ENCODE data around the gene EIF2B4.

The EIF2B4 gene

DNA sequence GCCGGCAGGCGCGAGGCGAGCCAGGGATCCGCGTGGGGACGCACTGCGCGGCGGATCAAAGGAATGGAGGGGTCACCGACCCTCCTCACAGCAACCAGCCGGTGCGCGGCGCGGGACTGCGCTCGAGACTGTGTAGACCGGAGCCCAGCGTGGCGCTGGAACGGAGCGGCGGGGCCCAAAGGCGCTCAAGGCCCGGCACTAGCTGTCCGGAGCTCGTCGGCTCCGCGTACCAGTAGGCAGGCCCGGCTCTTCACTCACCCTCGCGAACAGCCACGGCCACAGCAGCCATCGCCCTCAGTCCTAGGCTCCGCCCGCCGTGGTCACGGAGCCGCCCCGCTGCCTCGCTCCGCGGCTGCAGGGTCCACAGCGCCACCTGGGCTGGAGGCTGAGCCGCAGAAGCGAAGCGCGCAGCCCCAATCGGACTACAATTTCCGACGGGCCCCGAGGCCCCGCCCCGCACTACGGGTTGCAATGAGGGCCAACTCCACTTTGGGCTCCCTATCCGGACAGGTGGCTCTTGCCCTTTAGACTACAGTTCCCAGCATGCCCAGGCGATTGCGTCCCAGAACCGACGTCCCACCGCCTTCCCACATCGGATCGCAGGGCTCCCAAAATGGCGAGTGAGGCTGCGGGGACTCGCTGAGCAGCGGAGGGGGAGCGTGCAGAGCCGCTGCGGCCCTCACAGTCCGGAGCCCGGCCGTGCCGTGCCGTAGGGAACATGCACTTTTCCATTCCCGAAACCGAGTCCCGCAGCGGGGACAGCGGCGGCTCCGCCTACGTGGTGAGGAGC, at the start of gene EIF2B4, which contains the start of gene SNX17:
Gene EIF2B4, minus strand, starts transcription at position 313 of the 790 bp plus-strand sequence. Its CDS starts 24 bp downstream, at position 289.
Gene SNX17, plus strand, starts transcription at position 591 of the 790 bp plus-strand sequence. Its CDS starts 128 bp downstream, at position 719.
- peak; percentile 97 to 99 for DNase-seq

DNA sequence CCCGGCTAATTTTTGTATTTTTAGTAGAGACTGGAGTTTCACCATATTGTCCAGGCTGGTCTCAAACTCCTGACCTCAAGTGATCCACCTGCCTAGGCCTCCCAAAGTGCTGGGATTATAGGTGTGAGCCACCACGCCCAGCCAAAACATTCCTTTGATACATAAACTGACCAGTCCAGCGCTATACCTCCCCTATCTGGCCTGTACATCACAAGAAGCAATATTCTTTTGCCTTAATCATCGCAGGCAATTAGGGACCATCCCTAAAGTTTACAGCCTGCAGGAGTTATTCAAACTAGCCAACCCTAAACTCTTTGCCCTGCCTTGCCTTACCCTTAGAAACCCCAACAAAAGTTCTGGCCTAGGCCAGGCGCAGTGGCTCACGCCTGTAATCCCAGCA, 46.0 kb upstream of the EIF2B4 start:
- no peak for DNase-seq

DNA sequence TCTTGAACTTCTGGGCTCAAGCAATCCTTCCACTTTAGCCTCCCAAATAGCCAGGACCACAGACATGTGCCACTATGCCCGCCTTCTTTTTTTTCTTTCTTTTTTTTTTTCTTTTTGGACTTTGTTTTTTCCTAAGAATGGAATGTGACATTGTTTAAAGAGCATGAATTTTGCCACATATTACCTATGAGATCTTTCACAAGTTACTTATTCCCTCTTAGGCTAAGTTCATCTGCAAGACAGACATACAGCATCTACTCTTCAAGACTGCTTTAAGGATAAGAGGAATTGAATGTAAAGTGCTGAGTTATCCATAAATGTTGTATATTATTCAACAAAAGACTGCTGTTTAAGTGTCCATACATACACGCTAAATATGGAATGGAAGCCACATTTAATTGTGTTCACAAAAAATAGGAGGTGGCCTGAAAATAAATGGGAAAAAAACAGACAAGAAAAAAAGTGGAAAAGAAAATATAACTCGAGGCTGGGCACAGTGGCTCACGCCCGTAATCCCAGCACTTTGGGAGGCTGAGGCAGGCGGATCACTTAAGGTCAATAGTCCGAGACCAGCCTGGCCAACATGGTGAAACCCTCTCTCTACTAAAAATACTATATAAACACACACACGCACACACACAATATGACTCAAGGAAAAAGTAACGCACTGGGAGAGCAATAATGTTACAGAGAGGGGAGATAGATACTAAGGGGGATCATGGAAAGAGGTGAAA, 42.4 kb upstream of the EIF2B4 start:
- no peak for DNase-seq

DNA sequence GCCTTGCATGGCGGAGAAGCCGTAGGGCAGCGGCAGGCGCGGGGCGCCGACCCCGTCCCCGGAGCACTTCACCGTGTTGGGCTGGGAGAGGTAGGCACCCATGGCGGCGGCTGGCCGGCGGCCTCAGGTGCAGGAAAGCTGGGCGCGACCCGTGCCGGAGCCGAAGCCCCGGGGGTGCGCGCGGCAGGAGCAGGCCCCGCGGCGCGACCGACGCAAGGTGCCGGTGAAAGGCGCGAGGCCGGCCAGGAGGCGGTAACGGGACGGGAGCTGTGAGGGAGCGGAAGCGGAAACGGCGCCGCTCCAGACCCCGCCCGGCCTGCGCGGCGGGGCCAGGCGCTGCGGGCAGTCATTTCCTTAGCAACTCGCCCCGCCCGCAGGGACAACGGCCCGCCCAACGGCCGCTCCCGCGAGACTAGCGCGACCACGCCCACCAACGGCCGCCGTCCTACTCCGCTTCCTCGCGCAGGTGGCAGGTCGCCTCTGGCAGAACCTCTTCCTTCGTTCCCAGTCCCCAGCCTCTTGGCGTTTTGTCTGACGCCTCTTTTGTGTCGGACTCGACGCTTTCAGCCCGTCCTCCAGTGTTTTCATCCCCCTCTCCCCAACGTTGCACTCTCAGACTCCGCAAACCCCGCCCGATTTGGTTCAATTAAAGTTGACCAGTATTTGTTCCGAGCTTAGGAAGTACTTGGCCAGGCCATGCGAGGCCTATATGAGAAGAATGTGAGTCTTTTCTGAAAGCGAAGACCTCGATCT, 39.4 kb upstream of the EIF2B4 start, which contains the start of gene PPM1G:
Gene PPM1G, minus strand, starts transcription at position 271 of the 753 bp plus-strand sequence. Its CDS starts 169 bp downstream, at position 102.
- peak; percentile 90 to 95 for DNase-seq

DNA sequence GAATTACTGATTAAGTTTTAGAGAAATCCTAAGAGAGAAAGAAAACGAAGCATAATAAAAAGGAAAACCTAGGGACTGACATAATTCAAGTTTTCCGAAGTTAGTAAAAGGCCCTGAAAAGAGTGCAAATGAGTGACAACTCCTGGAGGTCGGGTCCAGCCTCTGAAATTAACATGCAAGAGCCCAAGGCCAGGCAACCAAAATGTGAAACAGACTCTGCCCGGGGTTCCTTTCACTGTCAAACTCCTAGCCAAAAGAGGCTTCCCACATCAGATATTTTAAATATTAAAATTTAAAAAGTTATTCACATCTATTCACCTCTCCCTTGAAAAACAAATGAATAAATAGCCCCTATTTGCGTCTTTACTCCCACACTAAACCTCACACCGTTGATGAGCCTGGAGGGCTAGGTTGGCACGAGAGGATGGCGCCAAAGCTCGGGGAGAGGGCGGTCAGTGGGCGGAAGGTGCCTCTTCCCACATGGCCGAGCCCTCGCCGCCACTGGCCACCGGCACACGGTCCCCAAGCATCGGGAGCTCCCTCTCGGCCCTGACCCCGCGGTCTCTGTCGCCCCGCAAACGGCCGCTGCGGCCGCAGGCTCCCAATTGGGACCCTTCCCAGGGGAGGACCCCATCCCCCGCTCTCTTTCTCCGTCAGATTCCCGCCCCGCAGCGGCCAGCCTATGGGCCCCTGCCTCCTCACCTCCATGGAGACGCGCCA, 38.6 kb upstream of the EIF2B4 start:
- DNase-seq: peak in 1 of 2 experiments; percentile 42

DNA sequence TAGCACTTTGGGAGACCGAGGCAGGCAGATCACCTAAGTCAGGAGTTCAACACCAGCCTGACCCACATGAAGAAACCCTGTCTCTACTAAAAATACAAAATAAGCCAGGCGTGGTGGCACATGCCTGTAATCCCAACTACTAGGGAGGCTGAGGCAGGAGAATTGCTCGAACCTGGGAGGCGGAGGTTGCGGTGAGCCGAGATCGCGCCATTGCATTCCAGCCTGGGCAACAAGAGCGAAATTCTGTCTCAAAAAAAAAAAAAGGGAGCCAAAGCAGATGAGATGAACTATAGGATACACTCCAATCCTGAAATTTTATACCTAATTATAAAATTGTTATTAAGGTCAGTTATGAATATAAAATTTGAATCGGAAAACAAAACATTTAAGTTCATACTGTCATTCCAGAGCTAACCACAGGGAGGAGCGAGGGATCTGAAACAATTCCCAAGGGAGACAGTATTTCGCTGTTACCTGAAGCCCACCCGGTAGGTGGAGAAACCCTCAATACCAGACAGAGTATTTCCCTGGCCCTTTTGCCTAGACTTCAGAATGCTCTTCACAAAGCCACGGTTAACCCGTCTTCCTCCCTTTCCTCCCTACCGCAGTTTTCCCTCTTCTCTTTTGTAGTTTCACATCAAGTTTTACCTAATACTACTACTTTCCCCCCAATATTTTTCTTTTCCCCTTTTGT, 37.8 kb upstream of the EIF2B4 start:
- peak; percentile 51 to 83 for DNase-seq

DNA sequence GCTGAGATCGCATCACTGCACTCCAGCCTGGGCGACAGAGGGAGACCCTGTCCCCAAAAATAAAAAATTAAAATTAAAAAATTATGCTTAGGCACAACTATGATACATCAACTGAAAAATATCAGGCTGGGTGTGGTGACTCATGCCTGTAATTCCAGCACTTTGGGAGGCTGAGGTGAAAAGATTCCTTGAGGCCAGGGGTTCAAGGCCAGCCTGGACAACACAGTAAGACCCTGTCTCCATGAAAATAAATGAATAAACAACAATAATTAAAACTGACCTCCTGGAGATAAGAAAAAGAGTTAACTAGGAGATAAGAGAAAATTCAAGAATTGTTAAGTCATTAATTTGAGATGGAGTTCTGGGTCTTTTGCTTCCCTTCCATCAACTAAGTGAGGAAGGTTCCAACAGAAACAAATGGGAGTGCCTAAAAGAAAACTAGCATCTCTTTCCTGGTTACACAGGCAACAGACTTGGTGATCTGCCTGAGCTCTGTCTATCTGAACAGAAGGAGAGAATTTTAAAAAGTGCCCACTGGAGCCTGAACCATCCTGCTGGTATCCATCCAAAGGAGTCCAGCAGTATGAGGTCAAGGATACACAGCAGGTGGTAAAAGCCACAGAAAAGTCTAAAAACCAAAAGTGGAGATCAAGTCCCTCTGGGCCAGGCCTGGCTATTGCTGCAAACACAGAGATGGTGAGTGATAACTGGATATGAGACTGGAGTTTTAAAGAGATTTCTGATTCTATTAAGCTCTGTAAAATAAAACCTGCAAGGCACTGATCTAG, 30.4 kb upstream of the EIF2B4 start:
- no peak for DNase-seq

DNA sequence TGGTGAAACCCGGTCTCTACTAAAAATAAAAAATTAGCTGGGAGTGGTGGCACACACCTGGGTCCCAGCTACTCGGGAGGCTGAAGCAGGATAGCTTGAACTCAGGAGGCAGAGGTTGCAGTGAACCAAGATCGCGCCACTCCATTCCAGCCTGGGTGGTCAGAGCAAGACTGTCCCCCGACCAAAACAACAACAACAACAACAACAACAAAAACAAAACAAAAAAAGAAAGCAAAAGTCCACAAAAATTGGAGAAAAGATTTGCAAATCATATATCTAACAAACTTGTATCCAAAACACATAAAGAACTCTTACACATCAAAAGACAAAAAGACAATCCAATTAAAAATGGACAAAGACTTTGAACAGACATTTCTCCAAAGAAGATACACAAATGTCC, 28.8 kb upstream of the EIF2B4 start:
- no peak for DNase-seq

DNA sequence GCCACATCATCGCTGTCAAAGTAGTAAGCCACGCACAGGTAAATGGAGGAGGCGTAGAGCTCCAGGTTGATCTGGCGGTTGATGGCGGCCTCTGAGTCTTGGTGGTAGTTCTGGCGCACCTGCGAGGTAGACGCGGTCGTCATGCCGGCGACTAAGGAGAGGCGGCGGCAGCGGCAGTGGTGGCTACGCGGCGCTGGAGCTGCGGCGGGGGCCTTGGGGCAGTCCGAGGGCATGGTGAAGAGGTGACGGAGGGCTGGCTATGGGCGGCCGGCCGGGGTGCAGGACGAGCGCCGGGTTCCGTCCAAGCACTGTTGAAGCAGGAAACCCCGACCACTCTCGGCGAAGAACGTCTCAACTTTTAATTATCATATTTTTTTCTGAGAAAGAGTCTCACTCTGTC, 23.1 kb upstream of the EIF2B4 start:
- no peak for DNase-seq

DNA sequence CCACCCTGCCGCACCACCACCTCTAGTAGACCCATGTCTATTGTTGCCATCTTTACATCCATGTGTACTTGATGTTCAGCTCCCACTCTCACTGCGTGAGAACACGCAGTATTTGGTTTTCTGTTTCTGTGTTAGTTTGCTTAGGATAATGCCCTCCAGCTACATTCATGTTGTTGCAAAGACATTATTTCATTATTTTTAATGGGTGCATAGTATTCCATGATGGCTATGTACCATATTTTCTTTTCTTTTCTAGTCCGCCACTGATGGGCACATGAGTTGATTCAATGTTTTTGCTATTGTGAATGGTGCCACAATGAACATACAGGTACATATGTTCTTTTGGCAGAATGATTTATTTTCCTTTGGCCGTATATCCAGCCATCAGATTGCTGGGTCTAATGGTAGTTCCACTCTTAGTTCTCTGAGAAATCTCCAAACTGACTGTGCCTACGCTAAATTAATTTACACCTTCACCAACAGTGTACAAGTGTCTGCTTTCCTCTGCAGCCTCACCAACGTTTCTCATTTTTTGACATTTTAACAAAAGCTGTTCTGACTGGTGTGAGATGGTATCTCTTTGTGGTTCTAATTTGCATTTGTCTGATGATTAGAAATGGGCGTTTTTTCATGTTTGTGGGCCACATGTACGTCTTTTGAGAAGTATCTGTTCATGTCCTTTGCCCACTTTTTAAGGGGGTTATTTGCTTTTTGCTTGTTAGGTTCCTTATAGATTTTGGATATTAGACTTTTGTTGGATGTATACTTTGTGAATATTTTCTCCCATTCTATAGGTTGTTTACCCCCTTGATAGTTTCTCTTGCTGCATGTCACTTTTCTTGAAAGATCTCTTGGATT, 20.9 kb upstream of the EIF2B4 start:
- DNase-seq: no peak

DNA sequence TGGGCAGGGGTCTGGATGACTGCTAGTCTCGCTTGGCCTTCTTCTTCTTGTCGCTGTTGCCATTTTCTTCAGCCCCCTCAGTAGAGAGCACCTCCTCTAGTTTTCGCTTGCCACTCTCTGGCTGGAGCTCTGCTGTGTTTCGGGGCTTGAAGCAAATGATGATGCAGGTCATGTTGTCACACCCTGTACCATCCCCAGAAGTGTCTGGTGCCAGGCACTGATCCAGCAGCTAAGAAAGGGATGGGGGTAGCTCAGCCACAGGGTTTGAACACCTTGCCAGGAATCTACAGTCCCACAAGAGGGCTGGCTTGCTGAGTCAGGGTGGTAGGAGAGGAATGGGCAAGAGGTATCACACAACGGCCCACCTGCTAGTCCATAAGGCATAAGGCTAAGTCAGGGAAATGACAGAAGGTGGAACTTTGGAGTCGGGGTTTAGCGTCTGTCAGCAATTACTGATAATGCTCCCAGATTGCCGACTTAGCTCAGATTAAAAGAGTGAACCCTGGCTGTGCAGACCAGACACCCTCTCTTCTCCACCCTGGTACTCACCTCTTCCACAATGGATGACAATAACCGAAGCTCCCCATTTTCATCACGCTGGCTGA, 11.5 kb upstream of the EIF2B4 start:
- peak; percentile 74 to 93 for DNase-seq

DNA sequence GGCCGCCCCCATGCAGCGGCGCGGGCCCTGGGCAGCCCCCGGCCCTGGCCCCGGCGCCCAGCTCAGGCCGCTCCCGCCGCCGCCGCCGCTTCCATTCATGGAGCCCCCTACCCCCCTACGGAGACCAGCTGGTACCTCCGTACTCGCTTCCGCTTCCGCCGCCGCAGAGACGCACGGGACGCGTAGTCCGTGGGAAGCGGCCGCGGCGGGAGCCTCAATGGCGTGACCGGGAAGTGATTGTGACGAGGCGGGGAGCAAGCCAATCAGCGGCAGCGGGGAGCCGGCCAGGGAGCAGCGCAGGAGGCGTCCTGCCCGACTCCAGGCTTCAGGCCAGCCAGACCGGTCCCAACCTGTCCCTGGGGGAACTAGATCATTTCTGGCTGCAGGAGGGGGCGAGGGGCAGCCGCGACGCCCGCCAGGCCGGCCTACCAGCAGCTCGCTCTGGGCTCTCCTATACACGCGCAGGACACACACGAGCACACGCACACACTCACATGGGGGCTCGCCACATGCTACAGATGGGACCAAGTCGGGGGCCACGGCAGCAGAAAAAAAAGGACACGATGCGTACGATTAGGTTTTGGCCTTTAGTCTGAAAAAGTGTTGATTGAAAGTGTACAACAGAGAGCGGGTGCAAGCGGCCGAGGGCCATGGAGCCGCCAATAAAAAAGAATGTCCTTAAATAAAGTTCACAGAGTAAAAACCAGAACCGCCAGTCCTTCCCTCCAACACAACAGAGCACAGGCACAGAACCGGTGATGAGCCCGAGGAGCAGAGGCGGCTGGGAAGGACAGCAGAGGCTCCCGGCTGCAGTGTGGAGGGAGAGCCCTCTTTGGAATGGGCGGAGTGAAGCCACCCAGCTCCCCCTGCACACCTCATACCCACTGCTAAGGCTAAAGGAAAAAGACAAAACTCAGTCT, 10.7 kb upstream of the EIF2B4 start, which contains the start of gene ZNF513:
Gene ZNF513, minus strand, starts transcription at position 109 of the 920 bp plus-strand sequence. CDS start 208 bp downstream, outside the sequence.
- DNase-seq: peak; percentile 77 to 93

DNA sequence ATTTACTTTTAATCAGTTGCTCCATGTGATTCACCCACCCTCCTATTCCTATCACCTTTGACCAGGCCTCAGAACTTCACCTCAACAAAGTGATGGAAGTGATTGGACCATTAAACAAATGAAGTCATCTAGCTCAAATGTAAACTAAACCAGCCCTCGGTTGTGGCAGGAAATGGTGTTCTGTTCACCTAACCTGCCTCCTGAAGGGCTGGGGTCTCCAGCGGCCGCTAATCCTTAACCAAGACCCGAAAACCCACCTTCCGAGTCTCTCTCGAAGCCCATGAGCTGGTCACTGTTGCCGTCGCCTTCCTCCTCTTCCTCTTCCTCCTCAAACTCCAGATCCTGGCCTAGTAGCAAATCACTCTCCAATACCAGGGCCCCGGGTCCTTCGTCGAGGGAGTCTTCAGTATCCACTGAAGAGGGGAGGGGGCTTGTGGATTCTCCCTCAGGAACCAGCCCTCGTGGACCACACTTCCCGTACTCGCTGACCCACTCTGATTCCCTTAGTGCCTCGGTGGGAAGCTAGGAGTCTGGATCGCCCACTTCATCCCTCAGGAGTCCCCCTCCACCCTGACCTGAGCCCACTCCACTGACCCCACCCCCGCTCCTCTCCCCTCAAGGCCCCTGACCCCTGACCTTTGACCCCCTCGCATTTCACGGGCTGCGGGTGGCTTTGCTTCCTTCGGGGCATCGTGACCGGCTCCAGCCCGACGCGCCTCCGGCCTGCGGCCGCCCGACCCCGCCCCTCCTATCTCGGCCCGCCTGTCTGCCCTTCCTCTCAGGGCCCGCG, 9.9 kb upstream of the EIF2B4 start:
- DNase-seq: peak; percentile 39 to 56

DNA sequence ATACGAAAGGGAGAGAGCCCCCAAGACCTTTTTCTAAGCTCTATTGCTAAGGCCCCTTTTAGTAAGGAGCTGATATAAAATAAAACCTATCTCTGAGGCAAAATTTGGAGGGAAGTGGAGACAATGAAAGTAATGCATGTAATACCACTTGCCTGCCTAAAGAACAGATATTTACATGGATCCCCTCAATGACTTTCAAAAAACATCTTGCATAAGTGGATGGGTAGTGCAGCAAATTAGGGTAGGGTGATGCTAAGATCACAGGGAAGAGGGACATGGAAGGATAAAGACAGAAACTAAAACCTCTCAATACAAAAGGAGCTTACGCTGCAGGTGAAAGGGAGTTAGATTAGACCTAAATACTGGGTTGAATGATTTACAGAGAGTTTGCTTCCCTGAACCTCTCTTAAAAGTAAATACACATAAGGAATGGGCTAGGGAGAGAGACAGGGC, 9.3 kb upstream of the EIF2B4 start:
- DNase-seq: no peak

DNA sequence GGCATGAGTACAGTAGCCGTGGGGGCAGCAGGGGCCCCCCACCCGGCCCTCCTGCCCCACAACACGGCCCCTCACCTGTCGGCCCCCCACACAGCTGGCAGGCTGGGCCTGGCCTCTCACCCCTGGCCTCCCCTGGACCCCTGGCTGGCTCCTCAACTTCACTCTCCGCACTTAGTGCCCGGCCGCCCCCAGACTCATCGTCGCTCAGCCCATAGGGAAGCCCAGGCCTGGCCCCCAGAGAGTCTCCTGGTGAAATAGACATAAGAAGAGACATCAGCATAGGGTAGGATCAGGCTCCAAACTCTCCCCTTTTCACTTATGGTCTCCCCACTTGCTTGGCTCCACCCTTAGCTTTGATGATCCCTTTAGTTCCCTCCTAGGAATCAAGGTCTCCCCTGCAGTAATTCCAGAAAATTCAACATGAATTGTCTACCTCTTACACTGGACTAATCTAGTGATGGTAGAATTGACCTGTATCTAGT, 8.7 kb upstream of the EIF2B4 start:
- no peak for DNase-seq

DNA sequence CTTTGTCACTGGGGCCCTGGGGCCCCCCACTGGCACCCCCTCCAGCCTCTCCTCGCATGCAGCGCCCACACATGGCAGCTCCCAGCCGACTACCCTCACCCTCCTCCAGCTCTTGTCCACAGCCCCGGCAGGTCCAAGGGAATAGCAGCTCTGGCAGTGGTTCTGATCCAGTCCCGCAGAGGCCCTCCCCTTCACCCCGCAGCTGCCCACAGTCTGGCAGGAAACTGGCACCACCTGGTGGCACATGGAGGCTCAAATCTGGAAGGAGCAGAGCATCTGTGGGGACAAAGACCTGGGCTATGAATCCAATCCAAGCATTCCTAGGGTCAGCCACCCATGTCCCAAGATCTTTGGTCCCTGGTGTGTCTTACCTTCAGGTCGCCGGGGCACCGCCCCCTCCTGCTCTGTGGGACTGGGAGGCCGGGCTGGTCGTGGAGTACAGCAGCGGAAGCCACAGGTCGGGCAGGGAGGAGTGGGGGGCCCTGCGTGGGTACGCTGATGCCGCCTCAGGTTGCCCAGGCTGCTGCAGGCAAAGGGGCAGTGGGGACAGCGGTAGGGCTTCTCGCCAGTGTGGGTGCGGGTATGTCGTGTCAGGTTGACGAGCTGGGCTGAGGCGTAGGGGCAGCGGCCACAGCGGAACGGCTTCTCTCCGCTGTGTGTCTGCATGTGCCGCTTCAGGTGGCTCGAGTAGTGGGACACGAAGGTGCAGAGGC, 8.1 kb upstream of the EIF2B4 start:
- peak in 1 of 2 experiments; percentile 33 for DNase-seq

Measured in NCI-H524 (cell line).